ENCODE measurements around the gene MIAT. TPM values are rescaled to one million over a fixed set of nuclear protein-coding genes. Genes with fewer than 3 reads are reported as not detected.

Gene MIAT
- total RNA-seq, 1 experiment from 2014 or later = 0.06 TPM

Other genes with a start within 250 kb of the MIAT start
- 3.9 and 4.2 TPM in 2 replicates for gene ASPHD2, start 228.3 kb upstream of the MIAT start, total RNA-seq (2014; rRNA removed; shearing (Covaris generic))
- gene HPS4, start 173.8 kb upstream of the MIAT start, total RNA-seq (2014; rRNA removed; shearing (Covaris generic)) = 29.3 and 38.2 TPM in 2 replicates
- 32.8 and 43.5 TPM in 2 replicates for gene SRRD, start 173.7 kb upstream of the MIAT start, total RNA-seq (2014; rRNA removed; shearing (Covaris generic))
- gene TFIP11, start 145.1 kb upstream of the MIAT start, total RNA-seq (2014; rRNA removed; shearing (Covaris generic)) = 42.9 and 64.3 TPM in 2 replicates
- 23.1 and 24.6 TPM in 2 replicates for gene TPST2, start 67.5 kb upstream of the MIAT start, total RNA-seq (2014; rRNA removed; shearing (Covaris generic))
- gene CRYBB1, start 39.6 kb upstream of the MIAT start, total RNA-seq (2014; rRNA removed; shearing (Covaris generic)) = not detected in 2 replicates
- not detected in 2 replicates for gene CRYBA4, start 35.6 kb upstream of the MIAT start, total RNA-seq (2014; rRNA removed; shearing (Covaris generic))

All from Daoy (cell line).